ENCODE results near the gene PCDH19.

PCDH19 gene

GRCh38 chrX:100296183-100296753 is 113.8 kb downstream of the PCDH19 start:
- no peak for DNase-seq (ENCODE audit: low spot score)

- no peak for DNase-seq (ENCODE audit: low spot score)
These were observed 115.1 kb downstream of the PCDH19 start for GRCh38 chrX:100294965-100295364.

GRCh38 chrX:100289066-100289558 is 121.0 kb downstream of the PCDH19 start:
- no peak for DNase-seq (ENCODE audit: low spot score)

GRCh38 chrX:100277231-100277630 is 132.8 kb downstream of the PCDH19 start:
- no peak for DNase-seq (ENCODE audit: low spot score)

- no peak for DNase-seq (ENCODE audit: low spot score)
These were observed 135.2 kb downstream of the PCDH19 start for GRCh38 chrX:100274916-100275315.

- no peak for DNase-seq (ENCODE audit: low spot score)
These were observed 144.9 kb downstream of the PCDH19 start for GRCh38 chrX:100265179-100265578.

- DNase-seq (ENCODE audit: low spot score): no peak
These were observed 145.9 kb downstream of the PCDH19 start for GRCh38 chrX:100264200-100264599.

GRCh38 chrX:100263650-100264049 is 146.4 kb downstream of the PCDH19 start:
- no peak for DNase-seq (ENCODE audit: low spot score)

- no peak for DNase-seq (ENCODE audit: low spot score)
These were observed 161.1 kb downstream of the PCDH19 start for GRCh38 chrX:100248885-100249493.

GRCh38 chrX:100247826-100248225 is 162.2 kb downstream of the PCDH19 start:
- no peak for DNase-seq (ENCODE audit: low spot score)

- no peak for DNase-seq (ENCODE audit: low spot score)
These were observed 165.4 kb downstream of the PCDH19 start for GRCh38 chrX:100244681-100245080.

Data from left forelimb (tissue), 1 donor.